Left renal pelvis (tissue), 4 donors: ENCODE results near the gene SNX21. TPM values are rescaled to one million over a fixed set of nuclear protein-coding genes. Genes with fewer than 3 reads are reported as not detected.

Experiments used
- DNase-seq, 4 donors: peaks; one replicate each; pipeline ENCODE4 v3.0.0-alpha.2; 2013; ENCODE audit warnings: low read depth in 4 of 4, low spot score in 3 of 4
- polyA plus RNA-seq, 4 donors: library from polyadenylated mRNA; unstranded; fragments of 120-200 nt; gene quantifications; one replicate each; pipeline ENCODE4 v1.2.1, GENCODE V29; 2013; ENCODE audit not compliant: insufficient read length in 4 of 4

The SNX21 gene
- polyA plus RNA-seq, 4 donors = 11.5 to 21.1 (median 15.8) TPM

DNA sequence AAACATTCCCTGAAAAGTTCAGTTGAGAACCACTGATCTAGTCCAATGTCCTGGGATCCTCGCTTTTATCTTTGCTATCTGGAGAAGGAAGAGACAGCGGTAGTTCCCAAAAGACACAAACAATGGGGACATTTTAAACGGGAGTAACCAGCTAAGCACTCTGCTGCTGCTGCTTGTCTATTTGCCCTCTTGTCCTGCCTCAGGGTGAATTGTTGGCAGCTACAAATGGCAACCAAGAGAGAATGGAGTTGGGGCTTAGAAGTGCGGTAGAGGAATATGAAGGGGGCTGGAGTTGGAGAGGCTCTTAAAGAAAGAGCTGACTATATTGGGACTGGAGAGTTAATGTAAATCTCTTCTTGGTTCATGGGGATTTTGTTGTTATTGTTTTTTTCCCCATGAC, 41.0 kb downstream of the SNX21 start:
- DNase-seq = no peak

DNA sequence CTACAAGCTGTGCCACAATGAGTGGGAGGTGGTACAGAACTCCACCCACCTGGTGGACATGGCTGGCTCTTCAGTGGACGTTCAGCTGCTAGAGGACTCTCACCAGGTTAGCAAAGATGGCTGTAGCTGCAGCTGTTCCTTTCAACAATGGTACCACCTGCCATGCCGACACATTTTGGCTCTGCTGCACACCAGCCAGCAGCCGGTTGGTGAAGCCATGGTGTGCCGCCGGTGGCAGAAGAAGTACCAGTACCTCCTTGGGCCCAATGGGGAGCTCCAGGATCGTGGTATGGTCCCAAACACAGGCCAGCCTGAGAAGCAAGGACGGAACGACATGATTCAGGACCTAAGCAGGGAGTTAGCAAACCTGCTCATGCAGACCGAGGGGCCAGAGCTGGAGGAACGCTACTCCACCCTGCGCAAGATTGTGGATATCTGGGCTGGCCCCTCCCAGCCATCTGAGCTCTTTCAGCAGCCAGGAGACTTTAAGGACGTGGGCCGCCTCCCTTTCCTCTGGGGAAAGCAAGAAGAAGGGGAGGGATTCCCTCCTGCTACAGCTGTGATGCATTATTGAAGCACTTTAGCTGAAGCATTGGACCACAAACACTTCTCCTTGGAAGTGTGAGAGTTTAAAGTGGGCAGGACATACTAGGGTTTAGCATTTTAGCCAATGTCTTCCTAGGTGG, 44.6 kb downstream of the SNX21 start:
- DNase-seq = no peak

DNA sequence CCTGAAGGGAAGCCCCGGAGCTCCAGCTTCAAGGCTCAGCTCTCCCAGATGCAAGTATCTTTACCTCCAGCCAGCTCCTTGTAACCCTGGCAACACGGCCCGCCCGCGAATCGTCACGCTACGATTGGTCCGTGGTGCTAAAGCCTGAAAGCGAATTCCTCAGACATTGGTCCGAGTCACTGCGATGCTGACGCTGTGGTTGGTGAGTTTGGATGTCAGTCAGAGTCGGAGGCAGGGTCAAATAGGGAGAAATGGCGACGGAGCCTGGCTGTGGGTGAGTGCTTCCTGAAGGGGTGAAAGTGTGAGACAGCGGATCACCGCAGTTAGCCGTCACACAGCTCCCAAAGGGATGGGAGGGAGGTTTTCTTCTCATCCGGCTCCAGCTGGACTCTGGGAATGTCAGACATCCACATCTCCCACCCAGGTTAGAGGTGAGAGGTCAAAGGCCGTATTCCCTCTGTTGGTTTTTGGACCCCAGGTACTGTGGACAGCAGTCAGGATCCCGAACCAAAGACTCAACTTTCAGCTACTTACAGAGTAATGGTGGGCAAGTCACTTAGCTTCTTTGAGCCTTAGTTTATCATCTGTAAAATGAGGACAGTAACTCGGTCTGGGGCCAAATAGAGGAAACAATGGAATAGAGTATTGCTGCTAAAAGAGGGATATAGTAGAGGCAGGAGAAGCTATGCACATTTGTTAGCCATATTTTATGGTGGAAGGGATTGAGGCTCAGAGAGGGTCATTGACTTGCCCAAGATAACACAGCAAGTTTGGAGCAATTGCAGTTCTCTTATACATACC, 47.6 kb downstream of the SNX21 start, which contains the start of gene ZSWIM1:
ZSWIM1 (plus strand) TSS at position 240 of the 801 bp plus-strand sequence. CDS start 1,366 bp downstream, outside the sequence.
- peak; percentile 98 to 100 (median 99) for DNase-seq

DNA sequence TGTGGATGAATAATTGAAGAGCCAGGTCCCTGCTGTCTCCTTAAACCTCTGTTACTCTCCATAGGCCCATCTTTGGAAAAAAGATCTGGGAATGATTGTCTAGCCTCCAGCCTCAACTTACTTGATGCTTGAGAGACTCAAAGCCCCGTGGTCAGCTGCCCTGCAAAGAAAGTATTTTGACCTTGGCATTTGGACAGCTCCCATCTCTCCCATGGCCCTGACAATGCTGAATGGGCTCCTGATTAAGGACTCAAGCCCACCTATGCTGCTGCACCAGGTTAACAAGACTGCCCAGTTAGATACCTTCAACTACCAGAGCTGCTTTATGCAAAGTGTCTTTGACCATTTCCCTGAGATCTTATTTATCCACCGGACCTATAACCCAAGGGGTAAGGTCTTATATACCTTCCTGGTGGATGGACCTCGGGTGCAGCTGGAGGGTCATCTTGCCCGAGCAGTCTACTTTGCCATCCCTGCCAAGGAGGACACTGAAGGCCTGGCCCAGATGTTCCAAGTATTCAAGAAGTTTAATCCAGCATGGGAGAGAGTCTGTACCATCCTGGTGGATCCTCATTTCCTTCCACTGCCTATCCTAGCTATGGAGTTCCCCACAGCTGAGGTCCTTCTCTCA, 49.0 kb downstream of the SNX21 start:
- DNase-seq = no peak

DNA sequence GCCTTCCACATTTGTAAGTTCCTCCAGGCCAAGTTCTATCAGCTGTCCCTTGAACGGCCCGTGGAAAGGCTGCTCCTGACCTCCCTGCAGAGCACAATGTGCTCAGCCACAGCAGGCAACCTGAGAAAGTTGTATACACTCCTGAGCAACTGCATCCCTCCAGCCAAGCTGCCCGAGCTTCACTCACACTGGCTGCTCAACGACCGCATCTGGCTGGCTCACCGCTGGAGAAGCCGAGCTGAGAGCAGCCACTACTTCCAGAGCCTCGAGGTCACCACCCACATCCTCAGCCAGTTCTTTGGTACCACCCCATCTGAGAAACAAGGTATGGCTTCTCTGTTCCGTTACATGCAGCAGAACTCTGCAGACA, 49.5 kb downstream of the SNX21 start:
- no peak for DNase-seq

DNA sequence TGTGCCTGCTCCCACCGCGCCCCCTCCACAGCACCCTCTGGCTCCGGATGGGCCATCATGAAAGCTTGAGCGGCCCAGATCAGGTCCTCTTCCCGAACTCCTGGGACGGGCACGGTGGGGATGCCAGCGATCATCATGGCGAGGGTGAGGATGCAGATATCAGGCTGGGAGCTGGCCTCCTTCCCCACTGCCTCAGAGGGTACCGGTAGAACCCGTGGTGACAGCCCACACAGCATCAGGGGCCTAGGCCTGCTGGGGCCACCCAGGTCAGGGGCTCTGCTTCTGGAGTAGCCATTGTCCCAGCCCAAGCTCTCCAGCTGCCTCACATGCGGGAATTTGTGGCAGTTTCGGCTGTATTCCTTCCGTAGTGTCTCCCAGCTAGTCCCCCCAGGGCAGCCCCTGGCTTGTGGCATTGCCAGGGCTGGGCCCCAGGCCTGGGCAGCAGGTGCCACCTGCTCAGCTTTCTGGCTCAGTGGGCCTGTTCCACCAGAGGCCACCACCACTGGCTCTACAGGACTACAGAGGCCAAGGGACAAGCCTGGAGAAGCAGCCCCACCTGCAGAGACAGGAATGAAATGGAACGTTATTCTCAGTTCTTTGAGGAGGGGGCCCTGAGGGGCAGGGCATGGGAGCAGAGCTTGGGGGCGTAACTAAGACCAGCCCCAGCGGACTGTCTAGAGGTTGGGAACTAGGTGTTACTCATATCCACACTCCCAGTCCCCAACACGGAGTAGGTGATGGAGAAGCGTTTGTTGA, 53.2 kb downstream of the SNX21 start:
- DNase-seq = no peak

DNA sequence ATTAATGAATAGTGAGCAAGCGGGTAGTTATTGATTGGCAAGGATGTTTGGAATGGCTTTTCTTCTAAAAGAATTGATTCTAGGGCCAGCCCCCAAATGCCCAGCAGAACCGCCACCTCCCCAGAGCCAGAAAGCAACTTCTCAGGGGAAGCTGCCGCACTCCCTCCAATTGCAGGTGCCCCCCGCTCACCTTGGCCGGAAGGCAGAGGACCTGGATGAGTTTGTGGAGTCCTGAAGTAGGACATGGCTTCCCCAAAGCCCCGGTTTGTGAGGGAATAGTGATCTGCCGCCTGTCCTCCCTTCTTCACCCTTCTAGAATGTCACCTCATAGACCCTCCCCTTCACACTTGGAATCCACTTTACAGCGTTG, 53.7 kb downstream of the SNX21 start, which contains the start of gene SPATA25:
SPATA25 (minus strand) TSS at position 277 of the 370 bp plus-strand sequence; CDS start at position 245, 32 bp downstream.
- DNase-seq = no peak

DNA sequence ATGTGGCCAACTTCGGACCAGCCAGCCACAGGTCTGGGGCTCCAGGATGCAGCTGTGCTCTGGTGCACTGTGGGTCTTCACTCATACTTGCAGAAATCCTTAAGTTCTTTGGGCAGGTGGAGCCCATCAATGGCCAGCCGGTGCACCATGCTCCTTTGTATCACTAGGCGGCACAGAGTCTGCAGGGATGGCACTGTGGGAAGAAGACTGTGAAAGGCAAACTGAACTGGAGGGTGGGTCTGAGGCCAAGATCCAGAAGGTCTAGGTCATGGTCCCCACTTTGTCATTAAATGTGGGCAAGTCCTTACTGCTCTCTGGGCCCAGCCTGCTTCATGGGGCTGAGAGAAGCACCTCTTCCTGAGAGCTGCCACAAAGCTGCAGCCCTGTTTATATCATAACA, 55.1 kb downstream of the SNX21 start:
- no peak for DNase-seq

DNA sequence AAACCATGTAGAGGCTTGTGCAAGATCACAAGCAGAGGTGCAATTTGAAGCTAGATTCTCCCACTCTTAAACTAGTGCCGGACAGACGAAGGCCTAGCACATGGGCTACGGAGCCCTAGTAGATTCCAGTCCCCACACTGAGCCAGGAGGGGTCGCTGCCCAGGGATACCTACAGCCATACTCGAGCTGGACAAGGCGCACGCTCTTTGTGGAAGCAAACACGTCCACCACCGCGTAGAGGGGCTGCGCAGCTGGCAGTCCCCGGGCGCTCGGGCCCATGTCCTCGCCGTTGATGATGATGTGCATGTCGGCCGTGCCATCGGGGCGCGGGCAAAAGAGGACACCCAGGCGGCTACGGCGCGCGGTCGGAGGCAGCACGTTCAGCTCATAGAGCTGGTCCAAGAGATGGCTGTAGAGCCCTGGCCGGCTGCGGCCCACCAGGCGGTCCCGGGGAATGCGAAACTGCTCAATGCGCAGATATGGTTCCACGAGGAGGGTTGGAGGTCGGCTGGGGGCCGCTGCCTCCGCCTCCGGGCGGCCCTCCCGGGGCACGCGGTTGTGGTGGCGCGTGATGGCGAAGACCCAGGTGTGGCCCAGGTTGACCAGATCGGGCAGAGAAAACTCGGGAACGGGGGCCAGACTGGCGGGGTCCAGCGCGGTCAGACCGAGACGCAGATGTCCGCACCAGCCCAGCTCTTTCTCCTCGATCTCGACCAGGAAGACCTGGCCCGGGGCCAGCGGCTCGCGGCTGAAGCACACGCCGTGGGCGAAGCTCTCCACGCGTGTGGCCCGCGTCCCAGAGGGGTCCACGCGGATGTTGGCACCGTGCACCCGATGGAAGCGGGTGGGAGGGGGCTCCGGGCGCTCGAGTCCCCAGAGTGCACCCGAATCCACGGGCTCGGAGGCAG, 56.7 kb downstream of the SNX21 start:
- DNase-seq = peak in 3 of 4 donors; percentile 61 to 72 (median 66)

DNA sequence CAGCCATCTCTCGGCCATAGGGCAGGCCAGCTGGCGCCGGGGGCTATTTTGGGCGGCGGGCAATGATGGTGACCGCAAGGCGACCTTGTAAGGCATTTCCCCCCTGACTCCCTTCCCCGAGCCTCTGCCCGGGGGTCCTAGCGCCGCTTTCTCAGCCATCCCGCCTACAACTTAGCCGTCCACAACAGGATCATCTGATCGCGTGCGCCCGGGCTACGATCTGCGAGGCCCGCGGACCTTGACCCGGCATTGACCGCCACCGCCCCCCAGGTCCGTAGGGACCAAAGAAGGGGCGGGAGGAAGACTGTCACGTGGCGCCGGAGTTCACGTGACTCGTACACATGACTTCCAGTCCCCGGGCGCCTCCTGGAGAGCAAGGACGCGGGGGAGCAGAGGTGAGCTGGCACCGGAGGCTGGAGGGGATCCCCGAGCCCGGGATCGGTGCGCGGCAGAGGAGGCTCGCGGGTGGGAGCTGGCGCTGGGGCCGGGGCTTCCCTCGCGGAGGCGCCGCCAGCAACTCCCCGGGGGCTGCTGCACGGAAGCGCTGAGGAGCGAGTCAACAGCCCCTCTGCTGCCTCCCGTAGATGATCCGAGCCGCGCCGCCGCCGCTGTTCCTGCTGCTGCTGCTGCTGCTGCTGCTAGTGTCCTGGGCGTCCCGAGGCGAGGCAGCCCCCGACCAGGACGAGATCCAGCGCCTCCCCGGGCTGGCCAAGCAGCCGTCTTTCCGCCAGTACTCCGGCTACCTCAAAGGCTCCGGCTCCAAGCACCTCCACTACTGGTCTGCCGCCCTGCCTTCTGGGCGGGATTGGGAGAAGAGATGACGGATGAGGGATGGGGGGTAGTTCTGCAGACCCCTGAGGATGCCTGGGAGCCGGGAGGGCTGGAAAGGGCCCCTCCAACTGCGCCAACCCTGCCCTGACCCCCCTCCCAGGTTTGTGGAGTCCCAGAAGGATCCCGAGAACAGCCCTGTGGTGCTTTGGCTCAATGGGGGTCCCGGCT, 57.7 kb downstream of the SNX21 start, which contains the start of the genes CTSA and NEURL2:
CTSA (plus strand) TSS at position 351 of the 999 bp plus-strand sequence; CDS start at position 585, 234 bp downstream.
NEURL2 (minus strand) TSS at position 224 of the 999 bp plus-strand sequence; CDS start at position 7, 217 bp downstream.
- peak; percentile 80 to 88 (median 84) for DNase-seq

DNA sequence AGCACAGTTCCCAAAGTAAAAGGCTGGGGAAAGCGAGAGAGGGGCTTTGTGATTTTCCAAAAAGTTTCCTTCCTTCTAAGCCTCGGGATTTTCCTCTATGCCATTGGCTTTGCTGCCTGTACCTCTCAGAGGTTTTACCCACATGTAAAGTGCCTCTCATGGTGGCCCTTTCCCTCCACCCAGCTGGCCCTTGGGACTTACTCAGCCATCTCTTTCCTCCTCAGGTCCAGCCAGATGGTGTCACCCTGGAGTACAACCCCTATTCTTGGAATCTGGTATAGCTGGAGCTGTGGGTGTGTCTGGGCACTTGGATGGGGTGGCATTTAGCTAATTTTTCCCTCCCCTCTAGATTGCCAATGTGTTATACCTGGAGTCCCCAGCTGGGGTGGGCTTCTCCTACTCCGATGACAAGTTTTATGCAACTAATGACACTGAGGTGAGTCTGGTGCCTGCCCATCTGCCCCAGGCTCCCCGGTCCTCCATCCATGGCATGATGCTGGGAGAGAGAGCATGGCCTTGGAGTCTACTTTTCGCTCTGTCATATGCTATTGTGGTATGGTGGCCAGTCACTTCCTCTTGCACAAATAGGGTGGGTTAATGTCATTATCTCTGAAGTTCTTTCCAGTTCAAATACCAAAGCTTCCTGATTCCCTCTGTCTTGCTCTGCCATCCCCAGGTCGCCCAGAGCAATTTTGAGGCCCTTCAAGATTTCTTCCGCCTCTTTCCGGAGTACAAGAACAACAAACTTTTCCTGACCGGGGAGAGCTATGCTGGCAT, 58.6 kb downstream of the SNX21 start:
- no peak for DNase-seq

Other genes starting within 250 kb of the SNX21 start
- gene WFDC10A, start 204.1 kb upstream of the SNX21 start, polyA plus RNA-seq = not detected
- not detected for gene WFDC9, start 202.5 kb upstream of the SNX21 start, polyA plus RNA-seq
- gene WFDC11, start 163.6 kb upstream of the SNX21 start, polyA plus RNA-seq = not detected
- gene WFDC13, start 131.8 kb upstream of the SNX21 start, polyA plus RNA-seq = under 1 TPM in 1 of 4 donors, not detected in 3; 0.13 TPM
- not detected for gene WFDC10B, start 128.8 kb upstream of the SNX21 start, polyA plus RNA-seq
- gene SPINT4, start 111.5 kb upstream of the SNX21 start, polyA plus RNA-seq = not detected
- gene WFDC3, start 41.9 kb upstream of the SNX21 start, polyA plus RNA-seq = 1 to 10 TPM in 3 of 4 donors, under 1 TPM in 1; 0.90 to 1.6 (median 1.3) TPM
- gene DNTTIP1, start 41.8 kb upstream of the SNX21 start, polyA plus RNA-seq = 10 to 100 TPM; 31.1 to 39.0 (median 34.4) TPM
- 10 to 100 TPM; 59.8 to 69.9 (median 67.4) TPM for gene UBE2C, start 21.2 kb upstream of the SNX21 start, polyA plus RNA-seq
- 1 to 10 TPM in 1 of 4 donors, under 1 TPM in 3; 0.47 to 1.3 (median 0.58) TPM for gene TNNC2, start 6.5 kb upstream of the SNX21 start, polyA plus RNA-seq
- gene ACOT8, start 23.6 kb downstream of the SNX21 start, polyA plus RNA-seq = 10 to 100 TPM; 16.9 to 31.3 (median 22.8) TPM
- 1 to 10 TPM; 4.2 to 5.6 (median 4.9) TPM for gene ZSWIM3, start 23.8 kb downstream of the SNX21 start, polyA plus RNA-seq
- gene ZSWIM1, start 47.4 kb downstream of the SNX21 start, polyA plus RNA-seq = 10 to 100 TPM; 11.1 to 19.4 (median 13.9) TPM
- 1 to 10 TPM; 1.7 to 7.8 (median 2.8) TPM for gene SPATA25, start 53.8 kb downstream of the SNX21 start, polyA plus RNA-seq
- gene NEURL2, start 57.4 kb downstream of the SNX21 start, polyA plus RNA-seq = 10 to 100 TPM in 1 of 4 donors, 1 to 10 TPM in 3; 2.0 to 11.0 (median 4.3) TPM
- 100 to 1,000 TPM in 3 of 4 donors, 10 to 100 TPM in 1; 83.2 to 156 (median 115) TPM for gene CTSA, start 57.5 kb downstream of the SNX21 start, polyA plus RNA-seq
- gene PLTP, start 78.4 kb downstream of the SNX21 start, polyA plus RNA-seq = 100 to 1,000 TPM in 3 of 4 donors, 10 to 100 TPM in 1; 72.7 to 139 (median 126) TPM
- 10 to 100 TPM; 41.1 to 49.7 (median 43.7) TPM for gene PCIF1, start 100.9 kb downstream of the SNX21 start, polyA plus RNA-seq
- gene ZNF335, start 138.4 kb downstream of the SNX21 start, polyA plus RNA-seq = 10 to 100 TPM; 11.6 to 17.9 (median 12.5) TPM
- under 1 TPM; 0.24 to 0.81 (median 0.42) TPM for gene MMP9, start 175.1 kb downstream of the SNX21 start, polyA plus RNA-seq
- gene SLC12A5, start 195.4 kb downstream of the SNX21 start, polyA plus RNA-seq = 1 to 10 TPM in 2 of 4 donors, under 1 TPM in 2; 0.85 to 2.3 (median 1.5) TPM